Dendritic cell treated with granulocyte-macrophage colony-stimulating factor and Interleukin-4, amounts not matched to agents 40 ng/mL and 50 ng/mL, for 4 days (primary cell): Measurements from ENCODE around the gene LIMS1.
"Not testable (repeated sequence)": the region's sequence is repeated elsewhere in the genome, so short reads cannot be mapped to it uniquely, and the experiment has no call there.

Source experiments
- H3K27ac Mint-ChIP-seq: one replicate; pipeline ENCODE4 v1.8.0; 2022; ENCODE audit warnings: mild to moderate bottlenecking, mixed read lengths
- H3K27me3 Mint-ChIP-seq: one replicate; pipeline ENCODE4 v1.8.0; 2022; ENCODE audit warnings: mild to moderate bottlenecking, mixed read lengths
- H3K36me3 Mint-ChIP-seq: one replicate; pipeline ENCODE4 v1.8.0; 2022; ENCODE audit warnings: low read depth, mixed read lengths
- H3K4me1 Mint-ChIP-seq: one replicate; pipeline ENCODE4 v1.8.0; 2022; ENCODE audit warnings: low read depth, mixed read lengths
- H3K4me3 Mint-ChIP-seq: one replicate; pipeline ENCODE4 v1.8.0; 2022; ENCODE audit warnings: mild to moderate bottlenecking, moderate library complexity, mixed read lengths
- H3K9me3 Mint-ChIP-seq: one replicate; pipeline ENCODE4 v1.8.0; 2022; ENCODE audit warnings: mixed read lengths
- intact Hi-C: fragments of 100-400 bp; cut with micrococcal nuclease; formaldehyde crosslinking; loops from one replicate; pipeline ENCODE4 v1.15.0; 2022

The LIMS1 gene

GRCh38 chr2:108601199-108601598 is 66.9 kb downstream of the LIMS1 start:
- H3K4me1 Mint-ChIP-seq = peaks cover 76% of the 10 kb centered on the region
- H3K9me3 Mint-ChIP-seq, H3K27me3 Mint-ChIP-seq, intact Hi-C loops, H3K4me3 Mint-ChIP-seq: not testable (repeated sequence)
- peaks cover 78% of the 10 kb centered on the region for H3K36me3 Mint-ChIP-seq
- H3K27ac Mint-ChIP-seq = peak overlapping the region; percentile 41

GRCh38 chr2:108602422-108602821 is 68.2 kb downstream of the LIMS1 start:
- H3K4me3 Mint-ChIP-seq = no peak overlapping the region
- H3K9me3 Mint-ChIP-seq = no peaks in the 10 kb centered on the region
- peak overlapping the region; percentile 62 for H3K27ac Mint-ChIP-seq
- H3K27me3 Mint-ChIP-seq = no peaks in the 10 kb centered on the region
- H3K36me3 Mint-ChIP-seq = peaks cover 86% of the 10 kb centered on the region
- intact Hi-C loops = no loop called here
- peaks cover 77% of the 10 kb centered on the region for H3K4me1 Mint-ChIP-seq

GRCh38 chr2:108604196-108604595 is 69.9 kb downstream of the LIMS1 start:
- H3K27me3 Mint-ChIP-seq = no peaks in the 10 kb centered on the region
- H3K36me3 Mint-ChIP-seq = peaks cover 91% of the 10 kb centered on the region
- intact Hi-C loops = no loop called here
- peaks cover 84% of the 10 kb centered on the region for H3K4me1 Mint-ChIP-seq
- no peak overlapping the region for H3K4me3 Mint-ChIP-seq
- H3K27ac Mint-ChIP-seq = peak overlapping the region; percentile 60
- no peaks in the 10 kb centered on the region for H3K9me3 Mint-ChIP-seq

- intact Hi-C loops = no loop called here
- H3K27ac Mint-ChIP-seq = peak overlapping the region; percentile 50
These were observed 71.7 kb downstream of the LIMS1 start for GRCh38 chr2:108605947-108606346.

GRCh38 chr2:108607706-108608301 is 73.5 kb downstream of the LIMS1 start:
- Mint-ChIP-seq H3K27ac (peak overlapping the region; percentile 39), H3K9me3 (no peaks in the 10 kb centered on the region), H3K36me3 (peaks cover 93% of the 10 kb centered on the region), H3K27me3 (no peaks in the 10 kb centered on the region), H3K4me3 (no peak overlapping the region), H3K4me1 (peaks cover 90% of the 10 kb centered on the region)
- intact Hi-C loops = no loop called here

More at GRCh38 chr2:108605947-108606346, 71.7 kb downstream of the LIMS1 start:
- no peaks in the 10 kb centered on the region for H3K9me3 Mint-ChIP-seq
- H3K4me1 Mint-ChIP-seq = peaks cover 91% of the 10 kb centered on the region
- H3K27me3 Mint-ChIP-seq = no peaks in the 10 kb centered on the region
- H3K4me3 Mint-ChIP-seq = no peak overlapping the region
- H3K36me3 Mint-ChIP-seq = peaks cover 98% of the 10 kb centered on the region

GRCh38 chr2:108611021-108611420 is 76.8 kb downstream of the LIMS1 start:
- no peaks in the 10 kb centered on the region for H3K27me3 Mint-ChIP-seq
- peak overlapping the region; percentile 52 for H3K27ac Mint-ChIP-seq
- intact Hi-C loops = no loop called here
- no peak overlapping the region for H3K4me3 Mint-ChIP-seq
- peaks cover 95% of the 10 kb centered on the region for H3K36me3 Mint-ChIP-seq
- H3K4me1 Mint-ChIP-seq = peaks cover 93% of the 10 kb centered on the region
- no peaks in the 10 kb centered on the region for H3K9me3 Mint-ChIP-seq

- H3K4me1 Mint-ChIP-seq = peaks cover 90% of the 10 kb centered on the region
- peak overlapping the region; percentile 52 for H3K27ac Mint-ChIP-seq
- H3K9me3 Mint-ChIP-seq = no peaks in the 10 kb centered on the region
- peak overlapping the region; percentile 23 for H3K4me3 Mint-ChIP-seq
- H3K27me3 Mint-ChIP-seq = no peaks in the 10 kb centered on the region
- peaks cover 91% of the 10 kb centered on the region for H3K36me3 Mint-ChIP-seq
- intact Hi-C loops = no loop called here
These were observed 77.9 kb downstream of the LIMS1 start for GRCh38 chr2:108612153-108612513.

- no peaks in the 10 kb centered on the region for H3K9me3 Mint-ChIP-seq
- peaks cover 91% of the 10 kb centered on the region for H3K4me1 Mint-ChIP-seq
- H3K27ac Mint-ChIP-seq = peak overlapping the region; percentile 52
- peaks cover 91% of the 10 kb centered on the region for H3K36me3 Mint-ChIP-seq
- no peaks in the 10 kb centered on the region for H3K27me3 Mint-ChIP-seq
- H3K4me3 Mint-ChIP-seq = peak overlapping the region; percentile 23
- intact Hi-C loops = no loop called here
These were observed 78.4 kb downstream of the LIMS1 start for GRCh38 chr2:108612514-108613183.

- H3K27me3 Mint-ChIP-seq = no peaks in the 10 kb centered on the region
- peaks cover 86% of the 10 kb centered on the region for H3K36me3 Mint-ChIP-seq
- intact Hi-C loops = no loop called here
- H3K4me1 Mint-ChIP-seq = peaks cover 91% of the 10 kb centered on the region
- H3K27ac Mint-ChIP-seq = peak overlapping the region; percentile 52
- no peak overlapping the region for H3K4me3 Mint-ChIP-seq
- no peaks in the 10 kb centered on the region for H3K9me3 Mint-ChIP-seq
These were observed 79.2 kb downstream of the LIMS1 start for GRCh38 chr2:108613261-108614042.

- Mint-ChIP-seq H3K27me3 (no peaks in the 10 kb centered on the region), H3K4me1 (peaks cover 91% of the 10 kb centered on the region), H3K36me3 (peaks cover 80% of the 10 kb centered on the region), H3K27ac (peak overlapping the region; percentile 52), H3K9me3 (no peaks in the 10 kb centered on the region), H3K4me3 (no peak overlapping the region)
- intact Hi-C loops = no loop called here
These were observed 79.8 kb downstream of the LIMS1 start for GRCh38 chr2:108614043-108614545.

- H3K9me3 Mint-ChIP-seq = no peaks in the 10 kb centered on the region
- H3K4me3 Mint-ChIP-seq = no peak overlapping the region
- H3K4me1 Mint-ChIP-seq = peaks cover 91% of the 10 kb centered on the region
- intact Hi-C loops = no loop called here
- H3K27ac Mint-ChIP-seq = no peak overlapping the region
- H3K27me3 Mint-ChIP-seq = no peaks in the 10 kb centered on the region
- peaks cover 74% of the 10 kb centered on the region for H3K36me3 Mint-ChIP-seq
These were observed 80.4 kb downstream of the LIMS1 start for GRCh38 chr2:108614659-108615058.

GRCh38 chr2:108615480-108616090 is 81.3 kb downstream of the LIMS1 start:
- Mint-ChIP-seq H3K27ac (peak overlapping the region; percentile 74), H3K27me3 (no peaks in the 10 kb centered on the region), H3K4me3 (no peak overlapping the region), H3K36me3 (peaks cover 65% of the 10 kb centered on the region), H3K9me3 (no peaks in the 10 kb centered on the region), H3K4me1 (peaks cover 91% of the 10 kb centered on the region)
- intact Hi-C loops = no loop called here

GRCh38 chr2:108616318-108616717 is 82.0 kb downstream of the LIMS1 start:
- Mint-ChIP-seq H3K4me3 (no peak overlapping the region), H3K9me3 (no peaks in the 10 kb centered on the region), H3K27ac (no peak overlapping the region), H3K4me1 (peaks cover 90% of the 10 kb centered on the region), H3K36me3 (peaks cover 62% of the 10 kb centered on the region), H3K27me3 (no peaks in the 10 kb centered on the region)
- intact Hi-C loops = no loop called here

GRCh38 chr2:108616751-108617161 is 82.5 kb downstream of the LIMS1 start:
- Mint-ChIP-seq H3K4me3 (no peak overlapping the region), H3K9me3 (no peaks in the 10 kb centered on the region), H3K36me3 (peaks cover 64% of the 10 kb centered on the region), H3K27ac (no peak overlapping the region), H3K4me1 (peaks cover 93% of the 10 kb centered on the region), H3K27me3 (no peaks in the 10 kb centered on the region)
- intact Hi-C loops = no loop called here
